HepG2 (cell line): ENCODE measurements around the gene PALM3. TPM values are rescaled to one million over a fixed set of nuclear protein-coding genes. Genes with fewer than 3 reads are reported as not detected.

Experiments
- MED1 ChIP-seq: sonication (generic); formaldehyde crosslinking; IDR thresholded peaks from 2 replicates; pipeline ENCODE4 v1.4.0; 2020; ENCODE audit warnings: missing genetic modification reagents
- SALL1 ChIP-seq: sonication (generic); formaldehyde crosslinking; IDR thresholded peaks from 2 replicates; pipeline ENCODE4 v1.8.0; 2022; ENCODE audit warnings: mild to moderate bottlenecking, missing genetic modification reagents
- TAF1 ChIP-seq: sonication (generic); formaldehyde crosslinking; IDR thresholded peaks from 2 replicates; pipeline ENCODE4 v1.4.0; 2020; ENCODE audit warnings: missing genetic modification reagents
- ZFP91 ChIP-seq: sonication (generic); formaldehyde crosslinking; IDR thresholded peaks from 2 replicates; pipeline ENCODE4 v1.9.0; 2022; ENCODE audit warnings: missing genetic modification reagents, mild to moderate bottlenecking, borderline replicate concordance
- ZHX2 ChIP-seq, 2 experiments: sonication (generic) in 1 of 2; formaldehyde crosslinking in 1 of 2; IDR thresholded peaks; 2 replicates each; pipeline versions ENCODE4 v1.6.1 to v1.9.0; 2014 to 2022; ENCODE audit warnings: antibody characterized with exemption in 1 of 2, borderline replicate concordance in 1 of 2, inconsistent platforms in 1 of 2, low read depth in 1 of 2, missing genetic modification reagents in 1 of 2
- ZNF720 ChIP-seq: sonication (generic); formaldehyde crosslinking; IDR thresholded peaks from 2 replicates; pipeline ENCODE4 v1.4.0; 2020; ENCODE audit warnings: missing genetic modification reagents
- ZNF746 ChIP-seq: sonication (generic); formaldehyde crosslinking; IDR thresholded peaks from 2 replicates; pipeline ENCODE4 v1.8.0; 2022; ENCODE audit warnings: mild to moderate bottlenecking, missing genetic modification reagents
- polyA plus RNA-seq, 8 experiments: library from polyadenylated mRNA; depleted of rRNA in 3 of 8; stranded (reverse) in 7 of 8; unstranded in 1 of 8; fragments of >200 nt; fragmentation: Illumina TruSeq in 4 of 8; extraction: Trizol in 4 of 8; gene quantifications; 2 replicates each; pipeline versions ENCODE4 v1.2.1 to v1.2.3, GENCODE V29; 2011 to 2016; ENCODE audit warnings: low read depth in 4 of 8, missing spikeins in 1 of 8, mixed read lengths in 1 of 8; ENCODE audit not compliant: insufficient read depth in 1 of 8
- total RNA-seq, 5 experiments: library from RNA; depleted of rRNA; stranded (reverse); fragments of >200 nt; fragmentation: Illumina TruSeq; extraction: Trizol; gene quantifications; 2 replicates each; pipeline ENCODE4 v1.2.3, GENCODE V29; 2016; ENCODE audit warnings: low read depth in 1 of 5
- TF ChIP-seq, protein P1 (sequence below): sonication (generic); formaldehyde crosslinking; IDR thresholded peaks from 2 replicates; pipeline ENCODE4; 2020; ENCODE audit warnings: missing genetic modification reagents, mild to moderate bottlenecking, borderline replicate concordance
- TF ChIP-seq, protein P2 (sequence below): IDR thresholded peaks from 2 replicates; pipeline ENCODE4 v1.6.1; 2016; ENCODE audit warnings: mild to moderate bottlenecking
- TF ChIP-seq, protein P3 (sequence below): sonication (generic); formaldehyde crosslinking; IDR thresholded peaks from 2 replicates; pipeline ENCODE4 v1.5.0; 2020; ENCODE audit warnings: mild to moderate bottlenecking, missing genetic modification reagents, borderline replicate concordance

The PALM3 gene
- total and polyA plus RNA-seq, 2 of the 13 experiments (the other 11 are each of a cell fraction or from before 2014, with no cell fraction given): 0.79 to 2.4 TPM

- TF ChIP-seq ZHX2 (IDR thresholded peaks at IDR 0.05; ENCODE audit: low read depth) (no peak), ZHX2 (CRISPR knock-in tag; IDR thresholded peaks at IDR 0.05; ENCODE audit: borderline replicate concordance) (no peak), ZFP91 (CRISPR knock-in tag) (no peak), TAF1 (CRISPR knock-in tag) (peak; percentile 35; the same call in 1 of the 2 replicates), ZNF720 (CRISPR knock-in tag) (no peak), MED1 (CRISPR knock-in tag) (0 out of 2 replicates have a peak, but pooled peaks have one; percentile 5), SALL1 (CRISPR knock-in tag) (no peak), ZNF746 (no peak)
- TF ChIP-seq, protein P1, sequence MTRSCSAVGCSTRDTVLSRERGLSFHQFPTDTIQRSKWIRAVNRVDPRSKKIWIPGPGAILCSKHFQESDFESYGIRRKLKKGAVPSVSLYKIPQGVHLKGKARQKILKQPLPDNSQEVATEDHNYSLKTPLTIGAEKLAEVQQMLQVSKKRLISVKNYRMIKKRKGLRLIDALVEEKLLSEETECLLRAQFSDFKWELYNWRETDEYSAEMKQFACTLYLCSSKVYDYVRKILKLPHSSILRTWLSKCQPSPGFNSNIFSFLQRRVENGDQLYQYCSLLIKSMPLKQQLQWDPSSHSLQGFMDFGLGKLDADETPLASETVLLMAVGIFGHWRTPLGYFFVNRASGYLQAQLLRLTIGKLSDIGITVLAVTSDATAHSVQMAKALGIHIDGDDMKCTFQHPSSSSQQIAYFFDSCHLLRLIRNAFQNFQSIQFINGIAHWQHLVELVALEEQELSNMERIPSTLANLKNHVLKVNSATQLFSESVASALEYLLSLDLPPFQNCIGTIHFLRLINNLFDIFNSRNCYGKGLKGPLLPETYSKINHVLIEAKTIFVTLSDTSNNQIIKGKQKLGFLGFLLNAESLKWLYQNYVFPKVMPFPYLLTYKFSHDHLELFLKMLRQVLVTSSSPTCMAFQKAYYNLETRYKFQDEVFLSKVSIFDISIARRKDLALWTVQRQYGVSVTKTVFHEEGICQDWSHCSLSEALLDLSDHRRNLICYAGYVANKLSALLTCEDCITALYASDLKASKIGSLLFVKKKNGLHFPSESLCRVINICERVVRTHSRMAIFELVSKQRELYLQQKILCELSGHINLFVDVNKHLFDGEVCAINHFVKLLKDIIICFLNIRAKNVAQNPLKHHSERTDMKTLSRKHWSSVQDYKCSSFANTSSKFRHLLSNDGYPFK (CRISPR knock-in tag): no peak
- TF ChIP-seq, protein P2, sequence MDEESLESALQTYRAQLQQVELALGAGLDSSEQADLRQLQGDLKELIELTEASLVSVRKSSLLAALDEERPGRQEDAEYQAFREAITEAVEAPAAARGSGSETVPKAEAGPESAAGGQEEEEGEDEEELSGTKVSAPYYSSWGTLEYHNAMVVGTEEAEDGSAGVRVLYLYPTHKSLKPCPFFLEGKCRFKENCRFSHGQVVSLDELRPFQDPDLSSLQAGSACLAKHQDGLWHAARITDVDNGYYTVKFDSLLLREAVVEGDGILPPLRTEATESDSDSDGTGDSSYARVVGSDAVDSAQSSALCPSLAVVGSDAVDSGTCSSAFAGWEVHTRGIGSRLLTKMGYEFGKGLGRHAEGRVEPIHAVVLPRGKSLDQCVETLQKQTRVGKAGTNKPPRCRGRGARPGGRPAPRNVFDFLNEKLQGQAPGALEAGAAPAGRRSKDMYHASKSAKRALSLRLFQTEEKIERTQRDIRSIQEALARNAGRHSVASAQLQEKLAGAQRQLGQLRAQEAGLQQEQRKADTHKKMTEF (CRISPR knock-in tag): no peak; the same call in 1 of the 2 replicates
- TF ChIP-seq, protein P3, sequence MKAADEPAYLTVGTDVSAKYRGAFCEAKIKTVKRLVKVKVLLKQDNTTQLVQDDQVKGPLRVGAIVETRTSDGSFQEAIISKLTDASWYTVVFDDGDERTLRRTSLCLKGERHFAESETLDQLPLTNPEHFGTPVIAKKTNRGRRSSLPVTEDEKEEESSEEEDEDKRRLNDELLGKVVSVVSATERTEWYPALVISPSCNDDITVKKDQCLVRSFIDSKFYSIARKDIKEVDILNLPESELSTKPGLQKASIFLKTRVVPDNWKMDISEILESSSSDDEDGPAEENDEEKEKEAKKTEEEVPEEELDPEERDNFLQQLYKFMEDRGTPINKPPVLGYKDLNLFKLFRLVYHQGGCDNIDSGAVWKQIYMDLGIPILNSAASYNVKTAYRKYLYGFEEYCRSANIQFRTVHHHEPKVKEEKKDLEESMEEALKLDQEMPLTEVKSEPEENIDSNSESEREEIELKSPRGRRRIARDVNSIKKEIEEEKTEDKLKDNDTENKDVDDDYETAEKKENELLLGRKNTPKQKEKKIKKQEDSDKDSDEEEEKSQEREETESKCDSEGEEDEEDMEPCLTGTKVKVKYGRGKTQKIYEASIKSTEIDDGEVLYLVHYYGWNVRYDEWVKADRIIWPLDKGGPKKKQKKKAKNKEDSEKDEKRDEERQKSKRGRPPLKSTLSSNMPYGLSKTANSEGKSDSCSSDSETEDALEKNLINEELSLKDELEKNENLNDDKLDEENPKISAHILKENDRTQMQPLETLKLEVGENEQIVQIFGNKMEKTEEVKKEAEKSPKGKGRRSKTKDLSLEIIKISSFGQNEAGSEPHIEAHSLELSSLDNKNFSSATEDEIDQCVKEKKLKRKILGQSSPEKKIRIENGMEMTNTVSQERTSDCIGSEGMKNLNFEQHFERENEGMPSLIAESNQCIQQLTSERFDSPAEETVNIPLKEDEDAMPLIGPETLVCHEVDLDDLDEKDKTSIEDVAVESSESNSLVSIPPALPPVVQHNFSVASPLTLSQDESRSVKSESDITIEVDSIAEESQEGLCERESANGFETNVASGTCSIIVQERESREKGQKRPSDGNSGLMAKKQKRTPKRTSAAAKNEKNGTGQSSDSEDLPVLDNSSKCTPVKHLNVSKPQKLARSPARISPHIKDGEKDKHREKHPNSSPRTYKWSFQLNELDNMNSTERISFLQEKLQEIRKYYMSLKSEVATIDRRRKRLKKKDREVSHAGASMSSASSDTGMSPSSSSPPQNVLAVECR (CRISPR knock-in tag): 0 out of 2 replicates have a peak, but pooled peaks have one; percentile 0
Measured at GRCh38 chr19:14073261-14073924, 11.5 kb upstream of the PALM3 start (continued).
